ENCODE measurements around the gene RPL18.

The RPL18 gene

GRCh38 chr19:48624067-48624594 is 5.2 kb upstream of the RPL18 start:
- Histone ChIP-seq H3K27ac (ENCODE audit: low read depth in 2 of 2, low read length in 2 of 2) (peak overlapping the region; percentile 86 to 89), H3K36me3 (ENCODE audit: control insufficient read depth in 2 of 2, insufficient read depth in 2 of 2, low read length in 2 of 2) (peaks cover 0 to 2% of the 10 kb centered on the region in 2 donors), H3K4me1 (ENCODE audit: control insufficient read depth in 2 of 2, insufficient read depth in 2 of 2, low read length in 2 of 2) (peaks cover 37 to 55% of the 10 kb centered on the region in 2 donors), H3K27me3 (ENCODE audit: control insufficient read depth in 2 of 2, insufficient read depth in 2 of 2, low read length in 2 of 2) (no peaks in the 10 kb centered on the region), H3K4me3 (ENCODE audit: low read length in 2 of 2) (peak overlapping the region; percentile 69 to 77), H3K9me3 (ENCODE audit: control insufficient read depth in 2 of 2, low read length in 2 of 2) (no peaks in the 10 kb centered on the region), H3K9ac (ENCODE audit: low read depth in 1 of 2, low read length in 2 of 2) (peak overlapping the region; percentile 79)

- Histone ChIP-seq H3K36me3 (ENCODE audit: control insufficient read depth in 2 of 2, insufficient read depth in 2 of 2, low read length in 2 of 2) (peaks cover 0 to 2% of the 10 kb centered on the region in 2 donors), H3K4me3 (ENCODE audit: low read length in 2 of 2) (peak overlapping the region; percentile 61 to 77), H3K4me1 (ENCODE audit: control insufficient read depth in 2 of 2, insufficient read depth in 2 of 2, low read length in 2 of 2) (peaks cover 37 to 53% of the 10 kb centered on the region in 2 donors)
Measured at GRCh38 chr19:48623556-48624066, 4.6 kb upstream of the RPL18 start.

GRCh38 chr19:48619692-48620585 is 961 bp upstream of the RPL18 start:
- no peaks in the 10 kb centered on the region for H3K27me3 ChIP-seq (ENCODE audit: control insufficient read depth in 2 of 2, insufficient read depth in 2 of 2, low read length in 2 of 2)
- H3K9me3 ChIP-seq (ENCODE audit: control insufficient read depth in 2 of 2, low read length in 2 of 2) = no peaks in the 10 kb centered on the region
- H3K36me3 ChIP-seq (ENCODE audit: control insufficient read depth in 2 of 2, insufficient read depth in 2 of 2, low read length in 2 of 2) = peaks cover 25 to 26% of the 10 kb centered on the region in 2 donors
- H3K9ac ChIP-seq (ENCODE audit: low read depth in 1 of 2, low read length in 2 of 2) = peak overlapping the region; percentile 83 to 84
- H3K4me1 ChIP-seq (ENCODE audit: control insufficient read depth in 2 of 2, insufficient read depth in 2 of 2, low read length in 2 of 2) = peaks cover 48 to 54% of the 10 kb centered on the region in 2 donors
- peak overlapping the region; percentile 89 to 98 for H3K4me3 ChIP-seq (ENCODE audit: low read length in 2 of 2)
- peak overlapping the region; percentile 95 to 97 for H3K27ac ChIP-seq (ENCODE audit: low read depth in 2 of 2, low read length in 2 of 2)

More at GRCh38 chr19:48623556-48624066, 4.6 kb upstream of the RPL18 start:
- Histone ChIP-seq H3K9me3 (ENCODE audit: control insufficient read depth in 2 of 2, low read length in 2 of 2) (no peaks in the 10 kb centered on the region), H3K27me3 (ENCODE audit: control insufficient read depth in 2 of 2, insufficient read depth in 2 of 2, low read length in 2 of 2) (no peaks in the 10 kb centered on the region), H3K27ac (ENCODE audit: low read depth in 2 of 2, low read length in 2 of 2) (peak overlapping the region; percentile 55 to 86), H3K9ac (ENCODE audit: low read depth in 1 of 2, low read length in 2 of 2) (peak overlapping the region; percentile 60 to 79)

GRCh38 chr19:48618278-48618915 is 581 bp downstream of the RPL18 start:
- Histone ChIP-seq H3K9me3 (ENCODE audit: control insufficient read depth in 2 of 2, low read length in 2 of 2) (no peaks in the 10 kb centered on the region), H3K27ac (ENCODE audit: low read depth in 2 of 2, low read length in 2 of 2) (peak overlapping the region; percentile 95 to 97), H3K4me3 (ENCODE audit: low read length in 2 of 2) (peak overlapping the region; percentile 90 to 98), H3K36me3 (ENCODE audit: control insufficient read depth in 2 of 2, insufficient read depth in 2 of 2, low read length in 2 of 2) (peaks cover 25 to 26% of the 10 kb centered on the region in 2 donors), H3K9ac (ENCODE audit: low read depth in 1 of 2, low read length in 2 of 2) (peak overlapping the region; percentile 93 to 99), H3K4me1 (ENCODE audit: control insufficient read depth in 2 of 2, insufficient read depth in 2 of 2, low read length in 2 of 2) (peaks cover 45 to 50% of the 10 kb centered on the region in 2 donors), H3K27me3 (ENCODE audit: control insufficient read depth in 2 of 2, insufficient read depth in 2 of 2, low read length in 2 of 2) (no peaks in the 10 kb centered on the region)

GRCh38 chr19:48617146-48617937 is 1.6 kb downstream of the RPL18 start:
- Histone ChIP-seq H3K9ac (ENCODE audit: low read depth in 1 of 2, low read length in 2 of 2) (peak overlapping the region; percentile 93 to 99), H3K27ac (ENCODE audit: low read depth in 2 of 2, low read length in 2 of 2) (peak overlapping the region; percentile 95 to 97), H3K9me3 (ENCODE audit: control insufficient read depth in 2 of 2, low read length in 2 of 2) (no peaks in the 10 kb centered on the region), H3K27me3 (ENCODE audit: control insufficient read depth in 2 of 2, insufficient read depth in 2 of 2, low read length in 2 of 2) (no peaks in the 10 kb centered on the region), H3K4me3 (ENCODE audit: low read length in 2 of 2) (peak overlapping the region; percentile 90 to 98), H3K36me3 (ENCODE audit: control insufficient read depth in 2 of 2, insufficient read depth in 2 of 2, low read length in 2 of 2) (peaks cover 25 to 26% of the 10 kb centered on the region in 2 donors), H3K4me1 (ENCODE audit: control insufficient read depth in 2 of 2, insufficient read depth in 2 of 2, low read length in 2 of 2) (peaks cover 43 to 47% of the 10 kb centered on the region in 2 donors)

GRCh38 chr19:48616491-48617056 is 2.4 kb downstream of the RPL18 start:
- peak overlapping the region; percentile 95 to 97 for H3K27ac ChIP-seq (ENCODE audit: low read depth in 2 of 2, low read length in 2 of 2)

GRCh38 chr19:48616041-48616436 is 2.9 kb downstream of the RPL18 start:
- Histone ChIP-seq H3K4me3 (ENCODE audit: low read length in 2 of 2) (peak overlapping the region in 1 of 2 donors; percentile 9), H3K27me3 (ENCODE audit: control insufficient read depth in 2 of 2, insufficient read depth in 2 of 2, low read length in 2 of 2) (no peaks in the 10 kb centered on the region), H3K27ac (ENCODE audit: low read depth in 2 of 2, low read length in 2 of 2) (peak overlapping the region; percentile 95 to 97), H3K9ac (ENCODE audit: low read depth in 1 of 2, low read length in 2 of 2) (peak overlapping the region; percentile 38 to 99), H3K36me3 (ENCODE audit: control insufficient read depth in 2 of 2, insufficient read depth in 2 of 2, low read length in 2 of 2) (peaks cover 25 to 29% of the 10 kb centered on the region in 2 donors), H3K4me1 (ENCODE audit: control insufficient read depth in 2 of 2, insufficient read depth in 2 of 2, low read length in 2 of 2) (peaks cover 50 to 53% of the 10 kb centered on the region in 2 donors), H3K9me3 (ENCODE audit: control insufficient read depth in 2 of 2, low read length in 2 of 2) (no peaks in the 10 kb centered on the region)

More at GRCh38 chr19:48616491-48617056, 2.4 kb downstream of the RPL18 start:
- Histone ChIP-seq H3K27me3 (ENCODE audit: control insufficient read depth in 2 of 2, insufficient read depth in 2 of 2, low read length in 2 of 2) (no peaks in the 10 kb centered on the region), H3K36me3 (ENCODE audit: control insufficient read depth in 2 of 2, insufficient read depth in 2 of 2, low read length in 2 of 2) (peaks cover 25 to 29% of the 10 kb centered on the region in 2 donors), H3K4me3 (ENCODE audit: low read length in 2 of 2) (peak overlapping the region in 1 of 2 donors; percentile 90), H3K9ac (ENCODE audit: low read depth in 1 of 2, low read length in 2 of 2) (peak overlapping the region; percentile 38 to 99), H3K4me1 (ENCODE audit: control insufficient read depth in 2 of 2, insufficient read depth in 2 of 2, low read length in 2 of 2) (peaks cover 50 to 53% of the 10 kb centered on the region in 2 donors), H3K9me3 (ENCODE audit: control insufficient read depth in 2 of 2, low read length in 2 of 2) (no peaks in the 10 kb centered on the region)

- Histone ChIP-seq H3K9me3 (ENCODE audit: control insufficient read depth in 2 of 2, low read length in 2 of 2) (no peaks in the 10 kb centered on the region), H3K9ac (ENCODE audit: low read depth in 1 of 2, low read length in 2 of 2) (peak overlapping the region; percentile 77 to 99), H3K27ac (ENCODE audit: low read depth in 2 of 2, low read length in 2 of 2) (peak overlapping the region; percentile 95 to 97), H3K4me3 (ENCODE audit: low read length in 2 of 2) (peak overlapping the region in 1 of 2 donors; percentile 41), H3K4me1 (ENCODE audit: control insufficient read depth in 2 of 2, insufficient read depth in 2 of 2, low read length in 2 of 2) (peaks cover 50 to 53% of the 10 kb centered on the region in 2 donors), H3K27me3 (ENCODE audit: control insufficient read depth in 2 of 2, insufficient read depth in 2 of 2, low read length in 2 of 2) (no peaks in the 10 kb centered on the region), H3K36me3 (ENCODE audit: control insufficient read depth in 2 of 2, insufficient read depth in 2 of 2, low read length in 2 of 2) (peaks cover 27 to 34% of the 10 kb centered on the region in 2 donors)
Measured at GRCh38 chr19:48615231-48616040, 3.5 kb downstream of the RPL18 start.

All from mucosa of rectum (tissue), 2 donors.